Gastroesophageal sphincter (tissue), 4 donors: ENCODE results near the gene ARRDC3. TPM values are rescaled to one million over a fixed set of nuclear protein-coding genes. Genes with fewer than 3 reads are reported as not detected.

ENCODE experiments used
- ATAC-seq: fragments of 150-250 bp; one replicate; pipeline ENCODE4 v1.9.1; 2016; ENCODE audit warnings: mild to moderate bottlenecking, moderate library complexity
- H3K27ac ChIP-seq, 4 donors: fragments of 200-600 bp; sonication (generic) in 3 of 4; 1 replicate in 3 of 4; 2 replicates in 1 of 4; pipeline ENCODE4 v1.5.1; 2016 to 2019
- H3K27me3 ChIP-seq: fragments of 200-600 bp; sonication (generic); one replicate; pipeline ENCODE4 v1.5.1; 2019
- H3K36me3 ChIP-seq, 2 donors: fragments of 200-600 bp; sonication (generic); one replicate each; pipeline ENCODE4 v1.5.1; 2019; ENCODE audit warnings: control low read depth in 1 of 2
- H3K4me1 ChIP-seq, 3 donors: fragments of 200-600 bp; sonication (generic); 1 replicate in 2 of 3; 2 replicates in 1 of 3; pipeline ENCODE4 v1.5.1; 2016 to 2019; ENCODE audit warnings: control low read depth in 2 of 3
- H3K4me3 ChIP-seq, 2 donors: fragments of 200-600 bp; sonication (generic); one replicate each; pipeline ENCODE4 v1.5.1; 2019; ENCODE audit warnings: mild to moderate bottlenecking in 1 of 2, moderate library complexity in 1 of 2
- H3K9me3 ChIP-seq, 3 donors: fragments of 200-600 bp; sonication (generic); one replicate each; pipeline ENCODE4 v1.5.1; 2017 to 2019; ENCODE audit warnings: control low read depth in 2 of 3
- CTCF ChIP-seq, 4 experiments: fragments of 200-600 bp in 2 of 4; fragments of 450-650 bp in 2 of 4; sonication (generic) in 1 of 4; IDR thresholded peaks; one replicate each; pipeline ENCODE4 v1.5.1; 2017 to 2019; ENCODE audit warnings: antibody characterized with exemption in 4 of 4, mild to moderate bottlenecking in 2 of 4, moderate library complexity in 2 of 4
- EP300 ChIP-seq: sonication (generic); formaldehyde crosslinking; IDR thresholded peaks from one replicate; pipeline ENCODE4 v1.6.1; 2017; ENCODE audit warnings: antibody characterized with exemption, mild to moderate bottlenecking
- POLR2A ChIP-seq, 2 donors: fragments of 450-650 bp; IDR thresholded peaks; one replicate each; pipeline ENCODE4 v1.6.1; 2017; ENCODE audit warnings: antibody characterized with exemption in 2 of 2, mild to moderate bottlenecking in 2 of 2, moderate library complexity in 1 of 2
- POLR2AphosphoS5 ChIP-seq: sonication (generic); formaldehyde crosslinking; IDR thresholded peaks from one replicate; pipeline ENCODE4 v1.6.1; 2017; ENCODE audit warnings: antibody characterized with exemption
- WGBS, 2 donors: methylation state at CpG; one replicate each; pipeline ENCODE4 v1.1.5; 2018; ENCODE audit warnings: low coverage in 1 of 2; 5-methylcytosine and 5-hydroxymethylcytosine counted together
- total RNA-seq, 4 donors: library from RNA; depleted of rRNA; stranded (reverse); fragments of >200 nt; gene quantifications; one replicate each; pipeline ENCODE4 v1.1.0, GENCODE V29; 2016

The ARRDC3 gene
- total RNA-seq, 4 donors from 2014 or later, result 43.3 to 67.9 (median 56.3) TPM

GRCh38 chr5:91361790-91362189 is 21.3 kb downstream of the ARRDC3 start:
- Histone ChIP-seq H3K4me1 (peaks cover 0 to 7% (median 4%) of the 10 kb centered on the region in 3 donors), H3K27me3 (no peaks in the 10 kb centered on the region), H3K9me3 (no peaks in the 10 kb centered on the region), H3K27ac (no peak overlapping the region), H3K4me3 (no peak overlapping the region), H3K36me3 (peaks cover 0 to under 1% of the 10 kb centered on the region in 2 donors)
- WGBS, 2 donors, result 80 to 86% methylated on average over 2 to 3 of the region's 3 CpGs
- no peak for ATAC-seq
- TF ChIP-seq EP300, result no peak
- TF ChIP-seq CTCF (IDR thresholded peaks at IDR 0.05), result no peak
- TF ChIP-seq POLR2AphosphoS5, result no peak
- no peak for TF ChIP-seq POLR2A (IDR thresholded peaks at IDR 0.05)

GRCh38 chr5:91361055-91361701 is 21.9 kb downstream of the ARRDC3 start:
- H3K27me3 ChIP-seq, result no peaks in the 10 kb centered on the region
- no peaks in the 10 kb centered on the region for H3K9me3 ChIP-seq
- H3K4me3 ChIP-seq, result no peak overlapping the region
- no peak overlapping the region for H3K27ac ChIP-seq
- peaks cover 0 to 7% (median 4%) of the 10 kb centered on the region in 3 donors for H3K4me1 ChIP-seq
- WGBS, 2 donors, result 59 to 65% methylated on average over 5 to 6 of the region's 6 CpGs
- no peak for ATAC-seq
- no peaks in the 10 kb centered on the region for H3K36me3 ChIP-seq
- TF ChIP-seq POLR2AphosphoS5 (no peak), CTCF (IDR thresholded peaks at IDR 0.05) (no peak), EP300 (no peak), POLR2A (IDR thresholded peaks at IDR 0.05) (no peak)

- ATAC-seq, result no peak
- TF ChIP-seq POLR2AphosphoS5 (no peak), POLR2A (IDR thresholded peaks at IDR 0.05) (no peak), CTCF (IDR thresholded peaks at IDR 0.05) (no peak), EP300 (no peak)
- no peaks in the 10 kb centered on the region for H3K36me3 ChIP-seq
- H3K4me3 ChIP-seq, result no peak overlapping the region
- H3K4me1 ChIP-seq, result peaks cover 0 to 7% (median 4%) of the 10 kb centered on the region in 3 donors
- H3K27ac ChIP-seq, result no peak overlapping the region
- 92 to 96% methylated on average over 4 of the region's 4 CpGs for WGBS, 2 donors
- no peaks in the 10 kb centered on the region for H3K9me3 ChIP-seq
- H3K27me3 ChIP-seq, result no peaks in the 10 kb centered on the region
Measured at GRCh38 chr5:91359962-91360609, 23.0 kb downstream of the ARRDC3 start.

GRCh38 chr5:91357806-91358205 is 25.3 kb downstream of the ARRDC3 start:
- WGBS, 2 donors, result 57 to 76% methylated on average over 2 of the region's 2 CpGs
- no peak for TF ChIP-seq CTCF (IDR thresholded peaks at IDR 0.05)
- TF ChIP-seq POLR2A (IDR thresholded peaks at IDR 0.05), result no peak
- no peak for TF ChIP-seq POLR2AphosphoS5
- no peak for TF ChIP-seq EP300
- no peaks in the 10 kb centered on the region for H3K9me3 ChIP-seq

More at GRCh38 chr5:91357806-91358205, 25.3 kb downstream of the ARRDC3 start:
- no peak for ATAC-seq
- Histone ChIP-seq H3K36me3 (no peaks in the 10 kb centered on the region), H3K4me1 (peaks cover 0 to 7% (median 4%) of the 10 kb centered on the region in 3 donors), H3K27me3 (no peaks in the 10 kb centered on the region), H3K27ac (no peak overlapping the region), H3K4me3 (no peak overlapping the region)
